HepG2 (cell line): ENCODE data around the gene NFATC2. TPM values are rescaled to one million over a fixed set of nuclear protein-coding genes. Genes with fewer than 3 reads are reported as not detected.
A peak's percentile ranks its signal among the peaks of the same experiment; 100 is the strongest.

Source experiments
- BRCA1 ChIP-seq: sonication (generic); formaldehyde crosslinking; IDR thresholded peaks from 2 replicates; pipeline ENCODE4 v1.4.0; 2020; ENCODE audit warnings: missing genetic modification reagents
- CEBPG ChIP-seq: IDR thresholded peaks from 2 replicates; pipeline ENCODE4 v1.6.1; 2016
- EEA1 ChIP-seq: sonication (generic); formaldehyde crosslinking; IDR thresholded peaks from 2 replicates; pipeline ENCODE4 v1.5.1; 2020; ENCODE audit warnings: mild to moderate bottlenecking, missing genetic modification reagents, borderline replicate concordance
- FOXK2 ChIP-seq: fragments of 450-650 bp; IDR thresholded peaks from 2 replicates; pipeline ENCODE4 v1.6.1; 2016
- MAFF ChIP-seq: IDR thresholded peaks from 2 replicates; pipeline ENCODE4 v1.6.1; 2011; ENCODE audit warnings: low read depth, low read length, improper control_type of control experiment
- MEIS1 ChIP-seq: sonication (generic); formaldehyde crosslinking; IDR thresholded peaks from 2 replicates; pipeline ENCODE4 v1.9.0; 2021; ENCODE audit warnings: mild to moderate bottlenecking, missing genetic modification reagents, moderate library complexity, borderline replicate concordance
- MXI1 ChIP-seq: IDR thresholded peaks from 3 replicates; pipeline ENCODE4 v1.6.1; 2012; ENCODE audit warnings: low read depth, low read length, inconsistent platforms, borderline replicate concordance
- NBN ChIP-seq: fragments of 450-650 bp; conservative IDR thresholded peaks from 2 replicates; pipeline ENCODE4 v1.6.1; 2017
- NONO ChIP-seq, 2 experiments: fragments of 450-650 bp in 1 of 2; sonication (generic) in 1 of 2; formaldehyde crosslinking in 1 of 2; IDR thresholded peaks in 1 of 2; conservative IDR thresholded peaks in 1 of 2; 2 replicates each; pipeline versions ENCODE4 v1.6.1 to v1.8.0; 2017 to 2022; ENCODE audit warnings: mild to moderate bottlenecking in 1 of 2, missing genetic modification reagents in 1 of 2, moderate library complexity in 1 of 2
- SMAD3 ChIP-seq: sonication (generic); formaldehyde crosslinking; IDR thresholded peaks from 2 replicates; pipeline ENCODE4 v1.4.0; 2020; ENCODE audit warnings: missing genetic modification reagents
- ZNF556 ChIP-seq: sonication (generic); formaldehyde crosslinking; IDR thresholded peaks from 2 replicates; pipeline ENCODE4 v1.4.0; 2020; ENCODE audit warnings: mild to moderate bottlenecking, missing genetic modification reagents, borderline replicate concordance
- ZNF672 ChIP-seq: sonication (generic); formaldehyde crosslinking; IDR thresholded peaks from 2 replicates; pipeline ENCODE4 v1.8.1; 2022; ENCODE audit warnings: missing genetic modification reagents
- ZNF891 ChIP-seq: sonication (generic); formaldehyde crosslinking; IDR thresholded peaks from 2 replicates; pipeline ENCODE4 v1.5.0; 2020; ENCODE audit warnings: mild to moderate bottlenecking, missing genetic modification reagents
- polyA plus RNA-seq, 8 experiments: library from polyadenylated mRNA; depleted of rRNA in 3 of 8; stranded (reverse) in 7 of 8; unstranded in 1 of 8; fragments of >200 nt; fragmentation: Illumina TruSeq in 4 of 8; extraction: Trizol in 4 of 8; gene quantifications; 2 replicates each; pipeline versions ENCODE4 v1.2.1 to v1.2.3, GENCODE V29; 2011 to 2016; ENCODE audit warnings: low read depth in 4 of 8, missing spikeins in 1 of 8, mixed read lengths in 1 of 8; ENCODE audit not compliant: insufficient read depth in 1 of 8
- total RNA-seq, 5 experiments: library from RNA; depleted of rRNA; stranded (reverse); fragments of >200 nt; fragmentation: Illumina TruSeq; extraction: Trizol; gene quantifications; 2 replicates each; pipeline ENCODE4 v1.2.3, GENCODE V29; 2016; ENCODE audit warnings: low read depth in 1 of 5
- TF ChIP-seq, protein P1 (sequence below): sonication (generic); formaldehyde crosslinking; IDR thresholded peaks from 2 replicates; pipeline ENCODE4 v1.5.0; 2020; ENCODE audit warnings: missing genetic modification reagents
- TF ChIP-seq, protein P2 (sequence below): sonication (generic); formaldehyde crosslinking; conservative IDR thresholded peaks from 2 replicates; pipeline ENCODE4 v1.8.1; 2023; ENCODE audit warnings: missing genetic modification reagents
- TF ChIP-seq, protein P3 (sequence below): IDR thresholded peaks from 2 replicates; pipeline ENCODE4 v1.6.1; 2016; ENCODE audit warnings: low read depth, missing genetic modification reagents, missing compliant biosample characterization
- TF ChIP-seq, protein P4 (sequence below): sonication (generic); formaldehyde crosslinking; IDR thresholded peaks from 2 replicates; pipeline ENCODE4 v1.8.0; 2022; ENCODE audit warnings: low read depth, missing genetic modification reagents
- TF ChIP-seq, protein P5 (sequence below): sonication (generic); formaldehyde crosslinking; IDR thresholded peaks from 2 replicates; pipeline ENCODE4 v1.9.0; 2022; ENCODE audit warnings: missing genetic modification reagents, mild to moderate bottlenecking, borderline replicate concordance

Gene NFATC2
- total and polyA plus RNA-seq, 2 of the 13 experiments (the other 11 are each of a cell fraction or from before 2014, with no cell fraction given) = 1.9 to 3.3 TPM

DNA sequence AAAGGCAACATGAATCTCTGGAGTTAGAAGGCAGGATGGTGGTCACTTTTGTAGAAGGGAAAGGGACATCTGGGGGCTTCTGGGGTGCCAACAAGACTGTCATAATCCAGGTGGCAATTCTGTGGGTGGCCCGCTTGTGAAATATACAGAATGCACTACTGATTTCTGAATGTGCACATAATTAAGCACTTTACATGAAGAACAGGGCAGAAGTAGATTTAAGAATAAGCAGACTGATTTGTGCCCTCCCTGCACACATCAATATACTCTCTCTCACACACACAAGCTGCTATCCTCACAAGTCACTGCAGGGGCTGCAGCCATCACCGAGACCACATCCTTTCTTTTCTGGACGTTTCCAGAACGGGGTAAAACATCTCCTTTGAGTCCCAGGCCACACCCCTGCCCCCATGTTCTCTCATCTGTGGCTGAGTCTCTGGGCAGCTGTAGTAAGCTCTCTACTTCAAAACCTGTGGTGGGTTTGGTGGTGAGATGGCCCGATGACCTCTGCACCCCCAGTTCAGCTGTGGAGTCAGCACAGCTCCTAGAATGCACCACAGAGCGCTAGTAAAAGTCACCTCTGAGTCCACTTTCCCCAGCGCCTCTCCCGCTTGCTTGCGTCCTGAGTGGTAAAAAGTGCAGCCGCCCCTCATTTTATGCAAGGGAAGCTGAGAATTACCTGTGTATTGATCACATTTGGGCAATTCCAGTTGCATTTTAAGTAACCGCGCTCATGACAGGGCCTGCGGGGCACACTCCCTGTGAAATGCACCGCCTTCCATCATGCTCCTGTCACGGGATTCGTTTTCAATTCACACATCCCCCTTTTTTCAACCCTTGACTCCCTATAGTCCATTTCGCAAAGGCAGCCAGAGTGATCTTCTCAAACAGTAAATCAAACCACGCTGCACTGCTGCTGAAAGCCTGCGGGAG, 115.5 kb downstream of the NFATC2 start (continued):
- TF ChIP-seq MXI1 (no peak), BRCA1 (CRISPR knock-in tag) (no peak), ZNF556 (CRISPR knock-in tag) (no peak), NONO (IDR thresholded peaks at IDR 0.05) (no peak), NONO (CRISPR knock-in tag; conservative IDR thresholded peaks at IDR 0.05) (0 out of 2 replicates have a peak, but pooled peaks have one; percentile 40), NBN (no peak), EEA1 (CRISPR knock-in tag) (no peak), ZNF672 (CRISPR knock-in tag) (no peak), ZNF891 (no peak), MAFF (no peak), CEBPG (peak; percentile 33; the same call in 1 of the 2 replicates), MEIS1 (CRISPR knock-in tag) (no peak), FOXK2 (no peak), SMAD3 (CRISPR knock-in tag) (no peak)
- TF ChIP-seq, protein P1, sequence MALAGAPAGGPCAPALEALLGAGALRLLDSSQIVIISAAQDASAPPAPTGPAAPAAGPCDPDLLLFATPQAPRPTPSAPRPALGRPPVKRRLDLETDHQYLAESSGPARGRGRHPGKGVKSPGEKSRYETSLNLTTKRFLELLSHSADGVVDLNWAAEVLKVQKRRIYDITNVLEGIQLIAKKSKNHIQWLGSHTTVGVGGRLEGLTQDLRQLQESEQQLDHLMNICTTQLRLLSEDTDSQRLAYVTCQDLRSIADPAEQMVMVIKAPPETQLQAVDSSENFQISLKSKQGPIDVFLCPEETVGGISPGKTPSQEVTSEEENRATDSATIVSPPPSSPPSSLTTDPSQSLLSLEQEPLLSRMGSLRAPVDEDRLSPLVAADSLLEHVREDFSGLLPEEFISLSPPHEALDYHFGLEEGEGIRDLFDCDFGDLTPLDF (CRISPR knock-in tag) = no peak
- TF ChIP-seq, protein P2, sequence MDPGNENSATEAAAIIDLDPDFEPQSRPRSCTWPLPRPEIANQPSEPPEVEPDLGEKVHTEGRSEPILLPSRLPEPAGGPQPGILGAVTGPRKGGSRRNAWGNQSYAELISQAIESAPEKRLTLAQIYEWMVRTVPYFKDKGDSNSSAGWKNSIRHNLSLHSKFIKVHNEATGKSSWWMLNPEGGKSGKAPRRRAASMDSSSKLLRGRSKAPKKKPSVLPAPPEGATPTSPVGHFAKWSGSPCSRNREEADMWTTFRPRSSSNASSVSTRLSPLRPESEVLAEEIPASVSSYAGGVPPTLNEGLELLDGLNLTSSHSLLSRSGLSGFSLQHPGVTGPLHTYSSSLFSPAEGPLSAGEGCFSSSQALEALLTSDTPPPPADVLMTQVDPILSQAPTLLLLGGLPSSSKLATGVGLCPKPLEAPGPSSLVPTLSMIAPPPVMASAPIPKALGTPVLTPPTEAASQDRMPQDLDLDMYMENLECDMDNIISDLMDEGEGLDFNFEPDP (CRISPR knock-in tag) = no peak
- TF ChIP-seq, protein P3, sequence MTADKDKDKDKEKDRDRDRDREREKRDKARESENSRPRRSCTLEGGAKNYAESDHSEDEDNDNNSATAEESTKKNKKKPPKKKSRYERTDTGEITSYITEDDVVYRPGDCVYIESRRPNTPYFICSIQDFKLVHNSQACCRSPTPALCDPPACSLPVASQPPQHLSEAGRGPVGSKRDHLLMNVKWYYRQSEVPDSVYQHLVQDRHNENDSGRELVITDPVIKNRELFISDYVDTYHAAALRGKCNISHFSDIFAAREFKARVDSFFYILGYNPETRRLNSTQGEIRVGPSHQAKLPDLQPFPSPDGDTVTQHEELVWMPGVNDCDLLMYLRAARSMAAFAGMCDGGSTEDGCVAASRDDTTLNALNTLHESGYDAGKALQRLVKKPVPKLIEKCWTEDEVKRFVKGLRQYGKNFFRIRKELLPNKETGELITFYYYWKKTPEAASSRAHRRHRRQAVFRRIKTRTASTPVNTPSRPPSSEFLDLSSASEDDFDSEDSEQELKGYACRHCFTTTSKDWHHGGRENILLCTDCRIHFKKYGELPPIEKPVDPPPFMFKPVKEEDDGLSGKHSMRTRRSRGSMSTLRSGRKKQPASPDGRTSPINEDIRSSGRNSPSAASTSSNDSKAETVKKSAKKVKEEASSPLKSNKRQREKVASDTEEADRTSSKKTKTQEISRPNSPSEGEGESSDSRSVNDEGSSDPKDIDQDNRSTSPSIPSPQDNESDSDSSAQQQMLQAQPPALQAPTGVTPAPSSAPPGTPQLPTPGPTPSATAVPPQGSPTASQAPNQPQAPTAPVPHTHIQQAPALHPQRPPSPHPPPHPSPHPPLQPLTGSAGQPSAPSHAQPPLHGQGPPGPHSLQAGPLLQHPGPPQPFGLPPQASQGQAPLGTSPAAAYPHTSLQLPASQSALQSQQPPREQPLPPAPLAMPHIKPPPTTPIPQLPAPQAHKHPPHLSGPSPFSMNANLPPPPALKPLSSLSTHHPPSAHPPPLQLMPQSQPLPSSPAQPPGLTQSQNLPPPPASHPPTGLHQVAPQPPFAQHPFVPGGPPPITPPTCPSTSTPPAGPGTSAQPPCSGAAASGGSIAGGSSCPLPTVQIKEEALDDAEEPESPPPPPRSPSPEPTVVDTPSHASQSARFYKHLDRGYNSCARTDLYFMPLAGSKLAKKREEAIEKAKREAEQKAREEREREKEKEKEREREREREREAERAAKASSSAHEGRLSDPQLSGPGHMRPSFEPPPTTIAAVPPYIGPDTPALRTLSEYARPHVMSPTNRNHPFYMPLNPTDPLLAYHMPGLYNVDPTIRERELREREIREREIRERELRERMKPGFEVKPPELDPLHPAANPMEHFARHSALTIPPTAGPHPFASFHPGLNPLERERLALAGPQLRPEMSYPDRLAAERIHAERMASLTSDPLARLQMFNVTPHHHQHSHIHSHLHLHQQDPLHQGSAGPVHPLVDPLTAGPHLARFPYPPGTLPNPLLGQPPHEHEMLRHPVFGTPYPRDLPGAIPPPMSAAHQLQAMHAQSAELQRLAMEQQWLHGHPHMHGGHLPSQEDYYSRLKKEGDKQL (CRISPR knock-in tag) = no peak
- TF ChIP-seq, protein P4, sequence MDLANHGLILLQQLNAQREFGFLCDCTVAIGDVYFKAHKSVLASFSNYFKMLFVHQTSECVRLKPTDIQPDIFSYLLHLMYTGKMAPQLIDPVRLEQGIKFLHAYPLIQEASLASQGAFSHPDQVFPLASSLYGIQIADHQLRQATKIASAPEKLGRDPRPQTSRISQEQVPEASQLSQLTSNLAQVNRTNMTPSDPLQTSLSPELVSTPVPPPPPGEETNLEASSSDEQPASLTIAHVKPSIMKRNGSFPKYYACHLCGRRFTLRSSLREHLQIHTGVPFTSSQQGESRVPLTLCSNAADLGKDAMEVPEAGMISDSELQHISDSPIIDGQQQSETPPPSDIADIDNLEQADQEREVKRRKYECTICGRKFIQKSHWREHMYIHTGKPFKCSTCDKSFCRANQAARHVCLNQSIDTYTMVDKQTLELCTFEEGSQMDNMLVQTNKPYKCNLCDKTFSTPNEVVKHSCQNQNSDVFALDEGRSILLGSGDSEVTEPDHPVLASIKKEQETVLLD (CRISPR knock-in tag) = no peak
- TF ChIP-seq, protein P5, sequence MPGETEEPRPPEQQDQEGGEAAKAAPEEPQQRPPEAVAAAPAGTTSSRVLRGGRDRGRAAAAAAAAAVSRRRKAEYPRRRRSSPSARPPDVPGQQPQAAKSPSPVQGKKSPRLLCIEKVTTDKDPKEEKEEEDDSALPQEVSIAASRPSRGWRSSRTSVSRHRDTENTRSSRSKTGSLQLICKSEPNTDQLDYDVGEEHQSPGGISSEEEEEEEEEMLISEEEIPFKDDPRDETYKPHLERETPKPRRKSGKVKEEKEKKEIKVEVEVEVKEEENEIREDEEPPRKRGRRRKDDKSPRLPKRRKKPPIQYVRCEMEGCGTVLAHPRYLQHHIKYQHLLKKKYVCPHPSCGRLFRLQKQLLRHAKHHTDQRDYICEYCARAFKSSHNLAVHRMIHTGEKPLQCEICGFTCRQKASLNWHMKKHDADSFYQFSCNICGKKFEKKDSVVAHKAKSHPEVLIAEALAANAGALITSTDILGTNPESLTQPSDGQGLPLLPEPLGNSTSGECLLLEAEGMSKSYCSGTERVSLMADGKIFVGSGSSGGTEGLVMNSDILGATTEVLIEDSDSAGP (CRISPR knock-in tag) = no peak
